ENCODE results near the gene LNPEP. TPM values are rescaled to one million over a fixed set of nuclear protein-coding genes. Genes with fewer than 3 reads are reported as not detected.

LNPEP gene
- total RNA-seq, 4 donors from 2014 or later: 40.4 to 71.8 (median 51.3) TPM

DNA sequence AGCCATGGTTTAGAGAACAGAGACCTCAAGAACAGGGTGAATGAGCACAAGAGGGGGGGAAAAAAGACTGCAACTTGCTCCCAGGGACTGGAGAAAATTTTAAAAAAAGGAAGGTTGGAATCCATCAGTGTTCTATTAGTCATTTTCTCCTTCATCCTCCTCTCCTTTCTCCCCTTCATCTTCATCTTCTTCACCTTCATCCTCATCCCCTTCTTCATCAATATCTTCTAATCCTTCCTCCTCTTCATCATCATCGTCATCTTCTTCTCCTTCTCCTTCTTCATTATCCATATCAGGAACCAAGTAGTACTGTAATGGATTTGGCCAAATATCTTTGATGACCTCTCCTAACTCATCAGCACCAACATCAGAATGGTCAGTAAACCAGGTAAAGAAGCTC lies 120.4 kb downstream of the LNPEP start:
- Histone ChIP-seq H3K27ac (no peak overlapping the region), H3K36me3 (no peaks in the 10 kb centered on the region), H3K4me3 (no peak overlapping the region), H3K27me3 (no peaks in the 10 kb centered on the region), H3K9me3 (peaks cover 0 to 17% (median 0%) of the 10 kb centered on the region in 4 donors), H3K4me1 (no peaks in the 10 kb centered on the region)
- WGBS, 2 donors: 95 to 97% methylated on average over 1 of the region's 1 CpG
- TF ChIP-seq, protein P1, sequence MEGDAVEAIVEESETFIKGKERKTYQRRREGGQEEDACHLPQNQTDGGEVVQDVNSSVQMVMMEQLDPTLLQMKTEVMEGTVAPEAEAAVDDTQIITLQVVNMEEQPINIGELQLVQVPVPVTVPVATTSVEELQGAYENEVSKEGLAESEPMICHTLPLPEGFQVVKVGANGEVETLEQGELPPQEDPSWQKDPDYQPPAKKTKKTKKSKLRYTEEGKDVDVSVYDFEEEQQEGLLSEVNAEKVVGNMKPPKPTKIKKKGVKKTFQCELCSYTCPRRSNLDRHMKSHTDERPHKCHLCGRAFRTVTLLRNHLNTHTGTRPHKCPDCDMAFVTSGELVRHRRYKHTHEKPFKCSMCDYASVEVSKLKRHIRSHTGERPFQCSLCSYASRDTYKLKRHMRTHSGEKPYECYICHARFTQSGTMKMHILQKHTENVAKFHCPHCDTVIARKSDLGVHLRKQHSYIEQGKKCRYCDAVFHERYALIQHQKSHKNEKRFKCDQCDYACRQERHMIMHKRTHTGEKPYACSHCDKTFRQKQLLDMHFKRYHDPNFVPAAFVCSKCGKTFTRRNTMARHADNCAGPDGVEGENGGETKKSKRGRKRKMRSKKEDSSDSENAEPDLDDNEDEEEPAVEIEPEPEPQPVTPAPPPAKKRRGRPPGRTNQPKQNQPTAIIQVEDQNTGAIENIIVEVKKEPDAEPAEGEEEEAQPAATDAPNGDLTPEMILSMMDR (IDR thresholded peaks at IDR 0.05): no peak
- TF ChIP-seq POLR2A (IDR thresholded peaks at IDR 0.05) (no peak), EP300 (IDR thresholded peaks at IDR 0.05) (no peak)
- no peak for DNase-seq (ENCODE audit: low spot score in 2 of 2)

DNA sequence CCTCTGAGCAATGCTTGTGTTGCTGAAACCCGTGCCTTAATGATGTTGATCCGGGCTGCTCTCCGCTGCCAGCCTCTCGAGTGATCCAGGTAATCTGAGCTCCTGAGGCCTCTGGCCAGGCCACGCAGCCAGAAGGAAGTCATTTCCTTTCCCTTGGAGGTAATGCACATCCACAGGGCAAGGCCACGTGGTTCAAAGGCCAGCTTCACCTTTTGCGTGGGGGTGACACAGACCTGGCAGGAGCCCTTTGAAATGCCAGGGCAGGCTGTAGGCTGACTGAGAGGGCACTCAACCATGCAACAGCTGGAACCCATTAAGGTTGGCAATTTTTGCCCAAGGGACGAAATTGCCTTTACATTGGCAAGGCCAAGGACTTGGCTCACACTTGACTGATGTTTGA lies 126.2 kb downstream of the LNPEP start:
- no peak for DNase-seq (ENCODE audit: low spot score in 2 of 2)
- no peaks in the 10 kb centered on the region for H3K27me3 ChIP-seq
- H3K36me3 ChIP-seq: no peaks in the 10 kb centered on the region
- no peak overlapping the region for H3K27ac ChIP-seq
- TF ChIP-seq EP300 (IDR thresholded peaks at IDR 0.05) (no peak), POLR2A (IDR thresholded peaks at IDR 0.05) (no peak)
- TF ChIP-seq, protein P1 (IDR thresholded peaks at IDR 0.05): no peak
- H3K9me3 ChIP-seq: peaks cover 0 to 10% (median 0%) of the 10 kb centered on the region in 4 donors
- H3K4me1 ChIP-seq: no peaks in the 10 kb centered on the region
- H3K4me3 ChIP-seq: no peak overlapping the region
- WGBS, 2 donors: 68 to 72% methylated on average over 8 of the region's 8 CpGs

DNA sequence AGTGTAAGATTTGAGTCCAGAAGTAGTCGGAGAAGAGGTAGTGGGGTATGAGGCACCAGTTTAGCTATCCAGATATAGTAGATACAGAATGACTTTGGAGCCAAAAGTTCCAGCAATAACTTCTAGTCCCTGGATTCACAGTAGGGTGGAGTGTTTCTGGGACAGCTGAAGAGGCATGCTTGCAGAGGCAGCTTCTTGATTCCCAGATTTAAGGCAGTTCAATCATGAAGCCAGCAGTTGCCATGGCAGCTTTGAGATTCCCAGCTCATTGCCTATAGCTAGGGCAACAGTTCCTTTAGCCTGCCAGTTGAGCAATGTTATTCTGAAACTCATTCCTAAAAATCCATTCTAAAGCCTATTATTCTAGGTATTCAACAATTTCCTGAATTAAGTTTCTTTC lies 127.4 kb downstream of the LNPEP start:
- TF ChIP-seq EP300 (IDR thresholded peaks at IDR 0.05): no peak
- TF ChIP-seq, protein P1 (IDR thresholded peaks at IDR 0.05): no peak

DNA sequence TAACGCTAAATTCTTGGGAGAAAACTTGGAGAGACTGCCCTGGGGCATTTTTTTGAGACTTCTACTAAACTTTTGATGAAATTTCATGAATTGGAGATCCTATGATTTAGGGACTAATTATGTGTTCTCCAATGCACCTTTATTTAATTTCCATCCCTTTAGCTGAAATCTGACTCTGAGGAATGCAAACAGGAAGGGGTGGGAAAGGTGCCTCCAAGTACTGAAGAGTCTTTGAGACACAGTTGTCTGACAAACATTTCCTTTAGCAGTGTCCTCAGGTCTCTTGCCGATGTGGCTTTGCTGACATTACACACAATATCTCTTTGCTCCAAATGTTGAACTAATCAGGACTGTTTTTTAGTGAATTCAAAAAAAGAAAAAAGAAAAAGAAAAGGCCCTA lies 129.6 kb downstream of the LNPEP start:
- no peaks in the 10 kb centered on the region for H3K36me3 ChIP-seq
- no peaks in the 10 kb centered on the region for H3K4me1 ChIP-seq
- no peak for DNase-seq (ENCODE audit: low spot score in 2 of 2)
- no peaks in the 10 kb centered on the region for H3K9me3 ChIP-seq
- no peak overlapping the region for H3K27ac ChIP-seq
- H3K4me3 ChIP-seq: no peak overlapping the region
- H3K27me3 ChIP-seq: no peaks in the 10 kb centered on the region
- WGBS, 2 donors: 42 to 45% methylated on average over 2 of the region's 2 CpGs
- TF ChIP-seq, protein P1 (IDR thresholded peaks at IDR 0.05): no peak
- TF ChIP-seq POLR2A (IDR thresholded peaks at IDR 0.05): no peak
- no peak for TF ChIP-seq EP300 (IDR thresholded peaks at IDR 0.05)

More for the DNA sequence above, 127.4 kb downstream of the LNPEP start:
- H3K36me3 ChIP-seq: no peaks in the 10 kb centered on the region
- no peak overlapping the region for H3K4me3 ChIP-seq
- H3K27ac ChIP-seq: no peak overlapping the region
- DNase-seq (ENCODE audit: low spot score in 2 of 2): no peak
- 89 to 95% methylated on average over 1 of the region's 1 CpG for WGBS, 2 donors
- peaks cover 0 to 10% (median 0%) of the 10 kb centered on the region in 4 donors for H3K9me3 ChIP-seq
- H3K4me1 ChIP-seq: no peaks in the 10 kb centered on the region
- H3K27me3 ChIP-seq: no peaks in the 10 kb centered on the region

DNA sequence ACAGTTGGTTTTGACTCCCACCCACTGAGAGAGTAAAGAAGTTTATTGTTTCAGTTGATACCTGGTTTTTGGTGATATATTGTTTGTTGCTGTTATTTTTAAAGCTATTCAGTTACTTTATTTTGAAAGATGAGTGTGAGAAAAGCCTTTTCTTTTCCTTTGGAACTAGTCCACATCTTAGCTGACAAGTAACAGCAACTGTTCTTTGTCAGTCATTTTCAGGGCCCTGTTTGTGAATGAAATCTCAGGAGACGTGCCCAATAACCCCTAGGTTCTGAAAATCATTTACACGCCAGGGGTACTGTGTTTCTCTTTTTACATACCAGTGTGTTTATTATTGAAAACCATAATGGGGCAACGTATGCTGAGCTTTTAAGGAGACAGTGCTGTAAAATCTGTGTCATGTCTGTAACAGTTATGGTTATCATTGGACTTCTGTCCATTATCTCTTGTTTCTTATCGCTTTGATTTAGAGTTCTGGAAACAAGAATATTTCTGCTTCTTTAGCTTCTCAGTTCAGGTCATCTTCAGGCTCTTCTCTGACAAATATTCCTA lies 131.5 kb downstream of the LNPEP start:
- H3K27ac ChIP-seq: no peak overlapping the region

More for the DNA sequence above, 131.5 kb downstream of the LNPEP start:
- no peak for TF ChIP-seq POLR2A (IDR thresholded peaks at IDR 0.05)
- TF ChIP-seq EP300 (IDR thresholded peaks at IDR 0.05): no peak
- TF ChIP-seq, protein P1 (IDR thresholded peaks at IDR 0.05): no peak
- no peak overlapping the region for H3K4me3 ChIP-seq
- no peaks in the 10 kb centered on the region for H3K9me3 ChIP-seq
- H3K27me3 ChIP-seq: no peaks in the 10 kb centered on the region
- H3K36me3 ChIP-seq: no peaks in the 10 kb centered on the region
- DNase-seq (ENCODE audit: low spot score in 2 of 2): no peak
- no peaks in the 10 kb centered on the region for H3K4me1 ChIP-seq
- WGBS, 2 donors: 43 to 48% methylated on average over 4 of the region's 4 CpGs
